H9 (cell line): ENCODE results near the gene EIF4E. TPM values are rescaled to one million over a fixed set of nuclear protein-coding genes. Genes with fewer than 3 reads are reported as not detected.
"Not testable (repeated sequence)": the region's sequence is repeated elsewhere in the genome, so short reads cannot be mapped to it uniquely, and the experiment has no call there.

ENCODE experiments used
- DNase-seq: peaks from one replicate; pipeline ENCODE4 v3.0.0-alpha.2; 2017
- H2AFZ ChIP-seq: one replicate; pipeline ENCODE4 v1.6.1; 2013; ENCODE audit warnings: mild to moderate bottlenecking, low read length, control low read depth, moderate library complexity
- H2AK5ac ChIP-seq: 2 replicates; pipeline ENCODE4 v1.6.1; 2013; ENCODE audit warnings: low read length, control low read depth, mixed read lengths; ENCODE audit not compliant: insufficient read length
- H2BK120ac ChIP-seq: one replicate; pipeline ENCODE4 v1.6.1; 2013; ENCODE audit warnings: low read depth, mild to moderate bottlenecking, low read length, control low read depth, inconsistent platforms; ENCODE audit not compliant: poor library complexity, severe bottlenecking
- H2BK12ac ChIP-seq: 2 replicates; pipeline ENCODE4 v1.6.1; 2013; ENCODE audit warnings: low read length, control low read depth, mixed read lengths, low read depth; ENCODE audit not compliant: insufficient read length
- H2BK15ac ChIP-seq: 2 replicates; pipeline ENCODE4 v1.6.1; 2013; ENCODE audit warnings: low read depth, low read length, control low read depth
- H2BK20ac ChIP-seq: one replicate; pipeline ENCODE4 v1.6.1; 2013; ENCODE audit warnings: low read depth, mild to moderate bottlenecking, low read length, control low read depth, inconsistent platforms; ENCODE audit not compliant: poor library complexity, severe bottlenecking
- H2BK5ac ChIP-seq: 2 replicates; pipeline ENCODE4 v1.6.1; 2013; ENCODE audit warnings: low read length, control low read depth, mixed read lengths; ENCODE audit not compliant: insufficient read length
- H3K14ac ChIP-seq: 2 replicates; pipeline ENCODE4 v1.6.1; 2013; ENCODE audit warnings: low read length, control low read depth; ENCODE audit not compliant: insufficient read depth
- H3K18ac ChIP-seq: 2 replicates; pipeline ENCODE4 v1.6.1; 2013; ENCODE audit warnings: low read depth, mild to moderate bottlenecking, mixed read lengths, low read length, control low read depth; ENCODE audit not compliant: insufficient read length
- H3K23ac ChIP-seq: 2 replicates; pipeline ENCODE4 v1.6.1; 2013; ENCODE audit warnings: low read length, control low read depth, mixed read lengths, low read depth; ENCODE audit not compliant: insufficient read length
- H3K23me2 ChIP-seq: 2 replicates; pipeline ENCODE4 v1.6.1; 2013; ENCODE audit warnings: low read depth, mild to moderate bottlenecking, mixed read lengths, low read length, control low read depth; ENCODE audit not compliant: insufficient read length, poor library complexity, severe bottlenecking
- H3K27ac ChIP-seq: 2 replicates; pipeline ENCODE4 v1.5.1; 2013; ENCODE audit warnings: low read length, control low read depth, mixed read lengths, low read depth; ENCODE audit not compliant: insufficient read length
- H3K27me3 ChIP-seq: 2 replicates; pipeline ENCODE4 v1.6.1; 2013; ENCODE audit warnings: low read length, control low read depth, inconsistent platforms; ENCODE audit not compliant: insufficient read depth
- H3K4ac ChIP-seq: 2 replicates; pipeline ENCODE4 v1.6.1; 2013; ENCODE audit warnings: low read depth, mild to moderate bottlenecking, control low read depth, inconsistent platforms, low read length, moderate library complexity
- H3K4me1 ChIP-seq: 2 replicates; pipeline ENCODE4 v1.6.1; 2013; ENCODE audit warnings: low read length, control low read depth, inconsistent platforms; ENCODE audit not compliant: insufficient read depth
- H3K4me2 ChIP-seq: 2 replicates; pipeline ENCODE4 v1.6.1; 2013; ENCODE audit warnings: low read length, control low read depth, mixed read lengths; ENCODE audit not compliant: insufficient read length, insufficient read depth
- H3K56ac ChIP-seq: 2 replicates; pipeline ENCODE4 v1.6.1; 2013; ENCODE audit warnings: low read depth, mild to moderate bottlenecking, mixed read lengths, low read length, control low read depth; ENCODE audit not compliant: insufficient read length
- H3K79me1 ChIP-seq: 2 replicates; pipeline ENCODE4 v1.6.1; 2013; ENCODE audit warnings: low read depth, mild to moderate bottlenecking, moderate library complexity, low read length, control low read depth, inconsistent platforms; ENCODE audit not compliant: insufficient read depth, poor library complexity, severe bottlenecking
- H3K79me2 ChIP-seq: 2 replicates; pipeline ENCODE4 v1.6.1; 2013; ENCODE audit warnings: low read length, control low read depth, inconsistent platforms; ENCODE audit not compliant: insufficient read depth
- H3K9ac ChIP-seq: 2 replicates; pipeline ENCODE4 v1.6.1; 2013; ENCODE audit warnings: low read length, control low read depth, mixed read lengths; ENCODE audit not compliant: insufficient read length; ENCODE audit errors: extremely low read depth
- H3K9me3 ChIP-seq: one replicate; pipeline ENCODE4 v1.6.1; 2013; ENCODE audit warnings: low read depth, low read length, inconsistent platforms; ENCODE audit not compliant: control insufficient read depth
- H3T11ph ChIP-seq: one replicate; pipeline ENCODE4 v1.6.1; 2013; ENCODE audit warnings: mild to moderate bottlenecking, low read length, control low read depth, inconsistent platforms
- H4K20me1 ChIP-seq: one replicate; pipeline ENCODE4 v1.6.1; 2013; ENCODE audit not compliant: control insufficient read depth, insufficient read length, insufficient read depth
- H4K5ac ChIP-seq: 2 replicates; pipeline ENCODE4 v1.6.1; 2013; ENCODE audit warnings: low read depth, mild to moderate bottlenecking, mixed read lengths, low read length, control low read depth; ENCODE audit not compliant: insufficient read length
- H4K8ac ChIP-seq: replicated peaks from 2 replicates; pipeline ENCODE4 v1.6.1; 2013; ENCODE audit warnings: low read length, control low read depth, mixed read lengths, low read depth; ENCODE audit not compliant: insufficient read length
- H4K91ac ChIP-seq: 2 replicates; pipeline ENCODE4 v1.6.1; 2013; ENCODE audit warnings: low read depth, mild to moderate bottlenecking, moderate library complexity, mixed read lengths, low read length, control low read depth; ENCODE audit not compliant: insufficient read length
- H3K27ac Mint-ChIP-seq, 3 experiments: 2 replicates in 2 of 3; 3 replicates in 1 of 3; pipeline ENCODE4 v1.8.0; 2020 to 2021; ENCODE audit warnings: mixed read lengths in 3 of 3, mild to moderate bottlenecking in 1 of 3, moderate library complexity in 1 of 3
- H3K27me3 Mint-ChIP-seq: 2 replicates; pipeline ENCODE4 v1.8.0; 2021; ENCODE audit warnings: low read depth, mild to moderate bottlenecking, moderate library complexity, mixed read lengths
- H3K36me3 Mint-ChIP-seq, 3 experiments: 2 replicates in 2 of 3; 3 replicates in 1 of 3; pipeline ENCODE4 v1.8.0; 2020 to 2021; ENCODE audit warnings: low read depth in 3 of 3, mixed read lengths in 3 of 3; ENCODE audit not compliant: insufficient read depth in 1 of 3
- H3K4me1 Mint-ChIP-seq, 2 experiments: 2 replicates each; pipeline ENCODE4 v1.8.0; 2020; ENCODE audit warnings: mixed read lengths in 2 of 2
- H3K4me3 Mint-ChIP-seq, 2 experiments: 2 replicates in 1 of 2; 3 replicates in 1 of 2; pipeline ENCODE4 v1.8.0; 2020 to 2021; ENCODE audit warnings: mild to moderate bottlenecking in 2 of 2, mixed read lengths in 2 of 2, moderate library complexity in 1 of 2
- H3K9me3 Mint-ChIP-seq, 2 experiments: 2 replicates in 1 of 2; 3 replicates in 1 of 2; pipeline ENCODE4 v1.8.0; 2020; ENCODE audit warnings: mild to moderate bottlenecking in 2 of 2, mixed read lengths in 2 of 2, moderate library complexity in 1 of 2
- CTCF ChIP-seq: fragments of 200-600 bp; sonication (generic); conservative IDR thresholded peaks from 3 replicates; pipeline ENCODE4 v1.8.0; 2021; ENCODE audit warnings: antibody characterized with exemption, mild to moderate bottlenecking
- WGBS: extraction: QIAGEN DNeasy Blood & Tissue Kit; methylation state at CpG from one replicate; pipeline ENCODE4 v1.1.7; 2013; ENCODE audit warnings: missing lambda C conversion rate, low lambda C conversion rate, mixed read lengths; ENCODE audit not compliant: insufficient read length; ENCODE audit errors: extremely low coverage; 5-methylcytosine and 5-hydroxymethylcytosine counted together
- total RNA-seq: library from RNA; stranded (reverse); gene quantifications from 2 replicates; pipeline ENCODE4 v1.2.1, GENCODE V29; 2021

Gene EIF4E
- total RNA-seq, 1 experiment from 2014 or later: 163 TPM

- H2BK15ac ChIP-seq: no peak overlapping the region
- no peaks in the 10 kb centered on the region for H3K36me3 Mint-ChIP-seq
- H3K23me2 ChIP-seq: no peaks in the 10 kb centered on the region
- H3K4me1 Mint-ChIP-seq: peaks cover 3 to 4% of the 10 kb centered on the region in 2 experiments; a peak in 2 of 4 replicates
- no peak overlapping the region for H4K91ac ChIP-seq
- no peak overlapping the region for H2BK120ac ChIP-seq
- H3K27ac Mint-ChIP-seq: no peak overlapping the region
- H3K79me2 ChIP-seq: no peaks in the 10 kb centered on the region
- H3K79me1 ChIP-seq: no peaks in the 10 kb centered on the region
- no peaks in the 10 kb centered on the region for H4K20me1 ChIP-seq
- no peak overlapping the region for H3K14ac ChIP-seq
- H2BK5ac ChIP-seq: no peak overlapping the region
- H3K27me3 Mint-ChIP-seq: no peaks in the 10 kb centered on the region
- no CpG with 5 or more reads among the region's 1 CpG for WGBS
- no peak overlapping the region for H3K4me3 Mint-ChIP-seq
- DNase-seq: no peak
- no peak overlapping the region for H4K5ac ChIP-seq
- no peak overlapping the region for H2BK20ac ChIP-seq
- no peak overlapping the region for H3K56ac ChIP-seq
- H3K9ac ChIP-seq: no peak overlapping the region
- no peaks in the 10 kb centered on the region for H3K27me3 ChIP-seq
- H3K4me2 ChIP-seq: no peak overlapping the region
- no peak overlapping the region for H2BK12ac ChIP-seq
- no peak overlapping the region for H3K4ac ChIP-seq
- no peak overlapping the region for H3K27ac ChIP-seq
- no peak overlapping the region for H3T11ph ChIP-seq
- H3K23ac ChIP-seq: no peak overlapping the region
- H2AK5ac ChIP-seq: no peak overlapping the region
- no peak overlapping the region for H2AFZ ChIP-seq
- TF ChIP-seq CTCF: no peak
- no peaks in the 10 kb centered on the region for H3K9me3 Mint-ChIP-seq
- H3K9me3 ChIP-seq: no peaks in the 10 kb centered on the region
- no peak overlapping the region for H3K18ac ChIP-seq
- H3K4me1 ChIP-seq: no peaks in the 10 kb centered on the region
- no peak overlapping the region for H4K8ac ChIP-seq
Observed at GRCh38 chr4:98833384-98833783, 95.5 kb downstream of the EIF4E start.

- H3K36me3 Mint-ChIP-seq, H3K9ac ChIP-seq, H3T11ph ChIP-seq, H3K4ac ChIP-seq, H2BK5ac ChIP-seq, H2AK5ac ChIP-seq, H3K27me3 Mint-ChIP-seq, DNase-seq, H3K9me3 ChIP-seq, H2AFZ ChIP-seq, H2BK15ac ChIP-seq, H3K27ac ChIP-seq, H3K14ac ChIP-seq, H3K27ac Mint-ChIP-seq, H3K23me2 ChIP-seq, H3K4me3 Mint-ChIP-seq, H3K79me2 ChIP-seq, H3K4me1 ChIP-seq, H3K23ac ChIP-seq, H3K9me3 Mint-ChIP-seq, H3K4me1 Mint-ChIP-seq, H3K56ac ChIP-seq, H3K4me2 ChIP-seq, H2BK20ac ChIP-seq, H3K27me3 ChIP-seq, H2BK12ac ChIP-seq, H3K18ac ChIP-seq, H4K91ac ChIP-seq, H4K20me1 ChIP-seq, H3K79me1 ChIP-seq, H4K8ac ChIP-seq, H2BK120ac ChIP-seq, H4K5ac ChIP-seq: not testable (repeated sequence)
- no CpG with 5 or more reads among the region's 1 CpG for WGBS
Observed at GRCh38 chr4:98831036-98831435, 97.9 kb downstream of the EIF4E start.
